Measurements from ENCODE around the gene DNAAF8.

Gene DNAAF8

GRCh38 chr16:4785758-4786433, 51.6 kb downstream of the DNAAF8 start:
- no peak for DNase-seq

GRCh38 chr16:4787068-4787467, 52.7 kb downstream of the DNAAF8 start:
- no peak for DNase-seq

GRCh38 chr16:4787627-4788482, 53.5 kb downstream of the DNAAF8 start, which contains the start of gene SEPTIN12:
SEPTIN12 (minus strand) TSS chr16:4788345; CDS start chr16:4787645, 700 bp downstream.
- peak; percentile 40 for DNase-seq

DNA sequence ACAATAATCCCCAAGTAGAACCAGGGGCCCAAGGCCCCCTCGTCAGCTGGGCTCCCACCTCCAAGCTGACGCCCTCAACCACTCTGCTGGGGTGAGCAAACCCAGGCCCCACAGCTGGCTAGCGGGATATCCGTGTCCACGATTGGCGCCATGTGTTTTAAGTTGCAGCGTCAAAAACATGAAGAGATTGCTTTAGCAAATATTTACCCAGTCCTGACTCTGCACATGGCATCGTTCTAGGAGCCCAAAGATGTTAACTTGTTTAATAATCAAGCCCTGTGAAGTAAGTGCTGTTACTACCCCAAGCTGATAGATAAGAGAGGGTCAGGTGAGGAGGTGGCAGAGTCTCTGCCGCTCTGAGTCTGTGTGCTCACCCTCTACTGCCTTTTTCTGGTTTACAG, 54.2 kb downstream of the DNAAF8 start:
- DNase-seq = peak; percentile 40

DNA sequence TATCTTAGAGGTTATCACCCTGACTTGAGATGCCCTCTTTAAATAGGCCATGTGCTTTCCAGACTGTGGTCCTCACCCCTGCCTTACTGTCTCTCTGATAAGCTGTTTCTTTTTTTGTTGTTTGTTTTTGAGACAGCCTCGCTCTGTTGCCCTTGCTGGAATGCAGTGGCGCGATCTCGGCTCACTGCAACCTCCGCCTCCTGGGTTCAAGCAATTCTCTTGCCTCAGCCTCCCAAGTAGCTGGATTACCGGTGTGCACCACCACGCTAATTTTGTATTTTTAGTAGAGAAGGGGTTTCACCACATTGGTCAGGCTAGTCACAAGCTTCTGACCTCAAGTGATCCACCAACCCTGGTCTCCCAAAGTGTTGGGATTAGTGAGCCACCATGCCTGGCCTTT, 54.6 kb downstream of the DNAAF8 start:
- DNase-seq = no peak

DNA sequence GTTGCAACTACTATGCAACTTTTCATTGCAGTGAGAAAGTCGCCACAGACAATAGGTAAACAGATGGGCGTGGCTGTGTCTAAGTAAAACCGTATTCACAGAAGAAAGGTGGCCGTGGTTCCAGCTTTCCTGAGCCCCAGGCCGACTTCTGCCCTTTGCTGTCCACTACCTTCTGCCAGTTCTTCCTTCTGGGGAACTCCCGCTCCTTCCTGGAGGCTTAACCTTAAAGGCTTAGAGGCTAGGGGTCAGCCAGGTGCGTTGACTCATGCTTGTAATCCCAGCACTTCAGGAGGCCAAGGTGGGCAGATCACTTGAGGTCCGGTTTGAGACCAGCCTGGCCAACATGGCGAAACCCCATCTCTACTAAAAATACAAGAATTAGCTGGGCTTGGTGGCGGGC, 55.9 kb downstream of the DNAAF8 start:
- no peak for DNase-seq

- DNase-seq = no peak
Measured at GRCh38 chr16:4790871-4791270, 56.5 kb downstream of the DNAAF8 start.

DNA sequence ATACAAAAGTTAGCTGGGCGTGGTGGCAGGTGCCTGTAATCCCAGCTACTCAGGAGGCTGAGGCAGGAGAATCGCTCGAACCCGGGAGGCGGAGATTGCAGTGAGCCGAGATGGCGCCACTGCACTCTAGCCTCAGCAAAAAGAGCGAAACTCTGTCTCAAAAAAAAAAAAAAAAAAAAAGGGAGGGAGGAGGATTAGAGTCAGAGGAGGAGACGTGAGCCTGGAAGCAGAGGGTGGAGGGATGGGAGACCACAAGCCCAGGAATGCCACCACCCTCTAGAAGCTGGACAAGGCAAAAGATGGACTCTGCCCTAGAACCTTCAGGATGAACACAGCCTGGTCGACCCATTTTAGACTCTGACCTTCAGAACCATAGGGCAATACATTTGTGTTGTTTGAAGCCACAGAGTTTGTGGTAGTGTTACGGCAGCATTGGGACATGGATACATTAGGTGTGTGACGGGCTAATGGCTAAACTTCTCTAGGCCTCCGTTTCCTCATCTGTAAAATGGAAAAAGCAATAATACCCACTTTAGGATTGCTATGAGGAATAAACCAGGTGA, 58.7 kb downstream of the DNAAF8 start:
- no peak for DNase-seq

DNA sequence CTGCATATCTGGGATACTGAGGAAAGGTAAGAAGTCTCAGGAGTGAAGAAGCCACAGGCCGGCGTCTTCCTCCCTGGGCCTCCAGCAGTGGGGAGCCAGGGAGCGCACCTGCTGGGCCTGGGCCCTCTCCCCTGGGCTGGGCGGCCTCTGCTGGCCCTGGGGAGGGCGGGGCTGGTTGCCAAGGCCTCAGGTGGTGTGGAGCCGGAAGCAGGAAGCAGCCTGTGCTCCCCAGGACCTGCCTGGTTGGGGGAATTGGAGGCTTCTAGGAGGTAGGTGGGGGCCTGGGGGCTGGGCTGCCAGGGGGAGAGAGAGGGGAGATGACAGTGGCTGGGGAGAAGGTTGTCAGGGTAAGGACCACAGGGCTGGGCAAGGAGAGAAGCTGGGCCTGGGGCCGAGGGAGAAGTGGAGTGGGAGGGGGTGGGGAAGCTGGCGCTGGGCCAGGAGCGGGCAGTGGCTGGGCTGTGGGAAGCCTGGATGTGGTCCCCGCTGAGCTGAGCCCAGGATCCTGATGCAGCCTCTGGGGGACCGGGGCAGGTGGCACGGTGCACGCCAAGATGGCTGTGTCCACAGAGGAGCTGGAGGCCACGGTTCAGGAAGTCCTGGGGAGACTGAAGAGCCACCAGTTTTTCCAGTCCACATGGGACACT, 61.0 kb downstream of the DNAAF8 start, which contains the start of gene SMIM22:
TSS of gene SMIM22 (plus strand) at position 189 of the 647 bp plus-strand sequence. CDS start at position 555, 366 bp downstream.
- peak; percentile 94 for DNase-seq

DNA sequence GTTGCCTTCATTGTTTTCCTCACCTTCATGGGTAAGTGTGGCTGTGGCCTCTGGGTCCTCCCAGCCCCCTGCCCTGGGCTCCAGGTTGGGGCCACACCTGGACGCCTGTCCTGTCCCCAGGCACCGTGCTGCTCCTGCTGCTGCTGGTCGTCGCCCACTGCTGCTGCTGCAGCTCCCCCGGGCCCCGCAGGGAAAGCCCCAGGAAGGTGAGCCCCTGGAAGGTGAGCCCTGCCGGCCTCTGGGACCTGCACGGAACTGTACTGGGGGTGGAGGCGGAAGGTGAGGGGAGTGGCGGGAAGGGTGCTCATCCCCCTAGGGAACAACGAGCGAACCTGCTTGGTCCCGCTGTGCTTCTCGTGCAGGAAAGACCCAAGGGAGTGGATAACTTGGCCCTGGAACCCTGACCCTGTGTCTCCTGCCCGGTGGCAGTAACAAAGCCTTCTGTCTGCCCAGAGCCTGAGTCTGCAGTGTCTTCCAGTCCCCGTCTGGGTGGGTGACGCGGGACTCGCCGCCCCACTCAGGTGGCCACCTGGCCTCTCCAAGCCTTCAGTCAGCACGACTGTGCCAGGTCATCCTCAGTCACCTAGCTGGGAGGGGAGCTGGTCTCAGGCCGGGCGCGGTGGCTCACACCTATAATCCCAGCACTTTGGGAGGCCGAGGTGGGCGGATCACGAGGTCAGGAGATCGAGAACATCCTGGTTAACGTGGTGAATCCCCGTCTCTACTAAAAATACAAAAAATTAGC, 61.7 kb downstream of the DNAAF8 start:
- no peak for DNase-seq

DNA sequence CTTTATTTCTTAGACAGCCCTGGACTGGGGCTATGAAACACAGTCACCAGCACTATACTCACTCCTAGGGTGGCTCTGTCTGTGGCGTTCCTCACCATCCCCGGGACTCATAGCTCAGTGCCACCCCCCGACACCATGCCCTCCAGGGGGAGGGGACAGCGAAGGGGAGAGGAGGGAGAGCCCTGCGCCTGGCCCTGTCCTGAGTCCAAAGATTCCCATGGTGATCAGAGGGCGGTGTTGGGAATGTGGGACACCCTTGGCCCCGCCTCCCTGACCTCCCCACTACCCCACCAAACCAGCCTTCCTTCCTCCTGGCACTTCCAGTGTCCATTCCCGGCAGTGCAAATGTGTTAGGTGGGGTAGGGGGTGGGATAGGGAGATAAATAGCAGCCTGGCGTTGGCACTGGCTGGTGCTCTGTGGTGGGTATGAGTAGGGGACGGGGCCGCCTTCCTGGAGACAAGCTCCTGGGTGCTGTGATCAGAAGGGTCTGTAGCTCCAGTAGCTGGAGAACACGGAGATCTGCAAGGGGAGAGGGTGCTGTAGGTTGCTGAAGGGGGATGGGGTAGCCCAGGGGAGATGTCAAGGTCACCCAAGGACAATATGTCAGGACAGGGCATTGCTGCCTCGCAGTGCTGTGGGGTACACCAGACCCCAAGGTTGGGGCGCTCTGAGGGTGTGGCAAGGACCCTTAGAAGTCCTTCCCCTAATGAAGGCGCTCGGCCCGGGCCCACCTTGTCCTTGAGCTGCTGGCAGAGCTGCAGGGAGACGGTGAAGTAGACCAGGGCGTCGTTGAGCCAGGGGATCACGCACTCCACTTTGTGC, 62.9 kb downstream of the DNAAF8 start:
- DNase-seq = no peak

DNA sequence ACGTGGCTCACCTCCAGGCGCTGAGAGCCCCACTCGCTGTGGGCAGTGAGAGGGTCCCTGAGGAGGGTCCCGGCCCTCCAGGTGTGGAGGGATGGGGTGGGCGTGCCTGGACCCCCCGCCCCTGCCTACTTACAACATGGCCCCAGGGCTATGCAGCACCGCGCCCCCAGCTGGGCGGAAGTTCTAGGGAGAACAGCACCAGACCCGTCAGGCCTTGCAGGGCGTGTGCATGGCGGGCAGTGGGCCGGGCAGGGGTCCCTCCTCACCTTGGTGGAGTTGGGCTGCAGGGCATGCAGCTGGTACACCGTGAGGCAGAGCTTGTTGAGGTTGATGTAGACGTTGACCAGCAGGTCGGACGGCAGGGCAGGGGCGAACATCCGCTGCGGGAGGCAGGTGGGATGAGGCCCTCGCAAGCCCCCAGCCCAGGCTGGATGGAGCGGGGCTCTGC, 63.5 kb downstream of the DNAAF8 start:
- no peak for DNase-seq

DNA sequence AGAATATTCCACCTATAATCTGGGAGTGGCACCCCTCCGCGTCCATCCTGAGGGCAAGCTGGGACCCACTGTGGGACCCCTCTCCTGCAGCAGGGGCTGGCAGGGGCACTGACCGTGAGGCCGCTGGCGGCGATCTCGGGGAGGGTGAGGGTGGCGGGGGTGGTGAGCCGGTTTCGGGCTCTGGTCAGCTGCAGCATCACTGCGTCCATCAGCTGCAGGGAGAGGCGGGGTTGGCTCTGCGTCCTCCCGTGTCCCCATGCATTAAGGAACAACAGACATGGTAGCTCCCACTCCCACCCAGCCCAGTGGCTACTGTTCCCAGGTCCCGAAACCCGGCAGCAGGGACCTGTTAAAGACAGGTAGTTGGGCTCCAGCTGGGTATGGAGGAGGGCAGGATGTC, 64.1 kb downstream of the DNAAF8 start:
- DNase-seq = no peak
